Pancreas (tissue), 10 donors: ENCODE measurements around the gene ITPKB. TPM values are rescaled to one million over a fixed set of nuclear protein-coding genes. Genes with fewer than 3 reads are reported as not detected.
A peak's percentile ranks its signal among the peaks of the same experiment; 100 is the strongest.

Source experiments
- ATAC-seq, 4 donors: fragments of 200-7000 bp; cut with Tn5 transposase; one replicate each; pipeline versions ENCODE4 v1.8.0 to v1.9.1; 2020; ENCODE audit warnings: mild to moderate bottlenecking in 4 of 4, moderate library complexity in 4 of 4
- DNase-seq, 6 donors: peaks; one replicate each; pipeline ENCODE4 v3.0.0-alpha.2; 2020
- FAIRE-seq: peaks from 2 replicates; lab custom pipeline; 2012; peaks lifted over from hg19 to GRCh38; lab: Jason Lieb, UNC
- H3K27ac ChIP-seq, 4 donors: fragments of 200-600 bp; sonication (generic); 1 replicate in 3 of 4; 2 replicates in 1 of 4; pipeline versions ENCODE4 v1.5.0 to v1.8.0; 2020
- H3K27me3 ChIP-seq, 4 donors: fragments of 200-600 bp; one replicate each; pipeline ENCODE4 v1.8.0; 2021
- H3K36me3 ChIP-seq, 3 donors: fragments of 200-600 bp; sonication (generic) in 1 of 3; one replicate each; pipeline versions ENCODE4 v1.5.0 to v1.8.0; 2020 to 2021
- H3K4me1 ChIP-seq, 3 donors: fragments of 200-600 bp; one replicate each; pipeline ENCODE4 v1.8.0; 2021
- H3K4me3 ChIP-seq, 4 donors: fragments of 200-600 bp; sonication (generic) in 2 of 4; one replicate each; pipeline versions ENCODE4 v1.5.0 to v1.8.0; 2020 to 2021
- H3K9me3 ChIP-seq, 4 donors: fragments of 200-600 bp; one replicate each; pipeline ENCODE4 v1.8.0; 2021
- CTCF ChIP-seq, 4 donors: fragments of 200-600 bp; sonication (generic) in 3 of 4; IDR thresholded peaks; one replicate each; pipeline versions ENCODE4 v1.5.0 to v1.8.0; 2021; ENCODE audit warnings: antibody characterized with exemption in 4 of 4
- WGBS, 2 donors: extraction: QIAGEN DNeasy Blood & Tissue Kit; methylation state at CpG; one replicate each; pipeline ENCODE4 v1.1.7; 2013; 5-methylcytosine and 5-hydroxymethylcytosine counted together
- intact Hi-C, 3 donors: fragments of 100-400 bp; cut with DNase I; formaldehyde crosslinking; loops; one replicate each; pipeline versions ENCODE4 v1.11.1 to v1.14.2; 2022
- polyA plus RNA-seq, 2 donors: library from polyadenylated mRNA; stranded (reverse); fragments of 200-250 nt; gene quantifications; one replicate each; pipeline ENCODE4 v1.2.3, GENCODE V29; 2013
- total RNA-seq, 6 donors: library from RNA; stranded (reverse); fragmentation: NEBNext Ultra II Directional in 4 of 6; extraction: Animal tissue kit (Norgen Biotek cat#: 25700) in 4 of 6; gene quantifications; one replicate each; pipeline versions ENCODE4 v1.2.1 to v1.2.4, GENCODE V29; 2021 to 2023
- donor health status: healthy with polysubstance abuse.
- donor health status: DM: no; HTN: no; CAD: no; lungs with moderate emphysema.
- donor health status: DM: no; HTN: no; CAD: no.
- donor health status: control.
- donor health status: control.
- donor health status: Bipolar disorder and iron deficiency.
- donor health status: DM: yes; HTN: yes; CAD: no.
- donor health status: DM: no; HTN: no; CAD: no.
- donor health status: DM: no; HTN: no; CAD: no.
- donor health status: DM: yes; HTN: yes; CAD: no.

Gene ITPKB
- total and polyA plus RNA-seq, 8 donors: 3.8 to 13.9 (median 5.5) TPM

DNA sequence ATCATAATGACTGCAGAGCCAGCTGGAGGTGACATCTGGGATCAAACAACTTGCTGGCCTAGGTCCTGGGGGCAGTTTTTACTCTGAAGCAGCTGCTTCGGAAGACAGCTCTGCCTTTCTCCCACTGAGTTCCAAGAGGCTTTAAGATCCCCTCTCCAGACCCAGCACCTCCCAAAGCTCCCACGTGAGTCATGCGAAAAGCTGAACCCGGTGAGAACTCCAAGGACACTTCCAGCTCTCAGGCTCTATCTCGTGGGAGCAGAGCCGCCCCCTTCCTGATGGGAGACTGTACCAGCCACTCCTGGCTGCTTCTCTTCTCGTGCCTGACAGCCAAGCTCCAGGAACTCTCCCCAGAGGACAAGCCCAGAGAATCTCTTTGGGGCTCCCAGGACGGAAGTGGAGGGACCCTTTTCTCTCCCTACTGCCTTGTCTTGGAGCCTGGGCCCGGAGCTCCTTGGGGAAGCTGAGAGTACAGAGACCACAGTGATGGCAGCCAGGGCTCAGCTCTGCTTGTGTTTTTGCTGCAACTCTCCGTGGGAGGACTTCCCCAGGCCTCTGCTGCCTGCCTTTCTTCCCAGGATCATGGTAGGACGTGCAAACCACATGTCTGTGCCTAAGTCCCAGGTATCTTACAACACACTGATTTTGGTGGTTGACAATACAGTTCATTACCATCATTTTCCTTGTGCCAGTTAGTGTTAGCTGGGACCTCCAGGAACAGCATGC is 149.9 kb downstream of the ITPKB start:
- ATAC-seq (peak; percentile 90 to 92 (median 90)), FAIRE-seq (no peak), DNase-seq (peak in 4 of 6 donors; percentile 65 to 76 (median 72))
- Histone ChIP-seq H3K27ac (peak overlapping the region in 3 of 4 donors; percentile 17 to 44 (median 36)), H3K9me3 (no peaks in the 10 kb centered on the region), H3K27me3 (no peaks in the 10 kb centered on the region), H3K4me1 (peaks cover 0 to 7% (median 6%) of the 10 kb centered on the region in 3 donors), H3K36me3 (no peaks in the 10 kb centered on the region), H3K4me3 (no peak overlapping the region)
- intact Hi-C loops: no loop called here
- no peak for TF ChIP-seq CTCF (IDR thresholded peaks at IDR 0.05)
- WGBS, 2 donors: 34 to 43% methylated on average over 11 of the region's 11 CpGs

DNA sequence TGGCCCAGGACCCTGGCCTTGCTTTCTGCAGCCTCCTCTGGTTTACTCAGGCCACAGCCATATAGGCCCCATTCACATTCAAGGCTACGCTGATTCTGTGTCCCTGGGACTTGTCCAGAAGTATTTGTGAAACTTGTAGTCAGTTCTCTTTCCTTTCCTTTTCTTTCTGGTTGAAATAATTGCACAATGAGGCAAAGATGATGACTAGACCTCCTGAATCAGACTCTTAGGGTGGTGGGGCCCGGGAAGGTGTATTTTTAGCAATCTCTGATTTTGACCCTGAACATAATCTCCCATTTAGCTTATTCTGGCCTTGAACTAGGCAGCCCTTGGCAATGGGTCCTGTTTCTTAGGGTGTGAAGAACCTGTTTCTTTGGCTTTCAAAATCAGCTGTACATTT is 150.6 kb downstream of the ITPKB start:
- intact Hi-C loops: no loop called here
- H3K4me1 ChIP-seq: peaks cover 0 to 7% (median 6%) of the 10 kb centered on the region in 3 donors
- FAIRE-seq (no peak), ATAC-seq (peak; percentile 38 to 72 (median 58)), DNase-seq (peak in 1 of 6 donors; percentile 31)
- no peak overlapping the region for H3K4me3 ChIP-seq
- no peaks in the 10 kb centered on the region for H3K9me3 ChIP-seq
- 43 to 61% methylated on average over 2 of the region's 2 CpGs for WGBS, 2 donors
- H3K27me3 ChIP-seq: no peaks in the 10 kb centered on the region
- peak overlapping the region in 3 of 4 donors; percentile 17 to 44 (median 36) for H3K27ac ChIP-seq
- TF ChIP-seq CTCF (IDR thresholded peaks at IDR 0.05): no peak
- no peaks in the 10 kb centered on the region for H3K36me3 ChIP-seq

GRCh38 chr1:226586650-226587422 is 152.2 kb downstream of the ITPKB start:
- no peaks in the 10 kb centered on the region for H3K36me3 ChIP-seq
- intact Hi-C loops: no loop called here
- no peak for ATAC-seq
- peak in 1 of 6 donors; percentile 17 for DNase-seq
- H3K27ac ChIP-seq: no peak overlapping the region
- H3K4me3 ChIP-seq: no peak overlapping the region
- 80 to 83% methylated on average over 16 of the region's 16 CpGs for WGBS, 2 donors
- no peaks in the 10 kb centered on the region for H3K9me3 ChIP-seq
- FAIRE-seq: no peak
- TF ChIP-seq CTCF (IDR thresholded peaks at IDR 0.05): no peak
- H3K27me3 ChIP-seq: no peaks in the 10 kb centered on the region
- peaks cover 0 to 7% (median 6%) of the 10 kb centered on the region in 3 donors for H3K4me1 ChIP-seq

GRCh38 chr1:226586116-226586515 is 153.0 kb downstream of the ITPKB start:
- Histone ChIP-seq H3K4me1 (peaks cover 0 to 7% (median 6%) of the 10 kb centered on the region in 3 donors), H3K27ac (no peak overlapping the region), H3K4me3 (no peak overlapping the region), H3K9me3 (no peaks in the 10 kb centered on the region), H3K36me3 (no peaks in the 10 kb centered on the region), H3K27me3 (no peaks in the 10 kb centered on the region)
- no peak for TF ChIP-seq CTCF (IDR thresholded peaks at IDR 0.05)
- DNase-seq: peak in 1 of 6 donors; percentile 9
- ATAC-seq: no peak
- WGBS, 2 donors: 93 to 94% methylated on average over 7 of the region's 7 CpGs
- intact Hi-C loops: no loop called here
- no peak for FAIRE-seq
